Measurements from ENCODE around the gene SCUBE3.

Gene SCUBE3

DNA sequence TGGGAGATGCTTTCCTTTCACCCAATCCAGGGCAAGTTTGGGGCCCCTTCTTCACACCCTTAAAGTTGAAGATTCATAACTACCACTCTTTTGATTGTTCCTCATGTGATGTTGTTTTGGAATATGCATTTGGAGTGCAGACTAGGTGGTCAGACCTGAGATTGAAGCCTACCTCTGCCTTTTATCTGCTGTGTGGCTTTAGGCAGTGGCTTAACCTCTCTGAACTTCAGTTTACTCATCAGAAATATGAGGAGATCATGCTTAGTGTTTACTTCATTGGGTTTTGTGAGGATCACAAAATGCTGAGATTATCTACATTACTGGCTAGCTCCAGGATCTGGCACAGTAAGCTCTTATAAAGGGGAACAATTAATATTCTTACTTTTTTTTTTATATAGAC is 46.3 kb upstream of the SCUBE3 start:
- H3K4me3 ChIP-seq (ENCODE audit: control insufficient read depth, low read depth, low read length), result no peak overlapping the region
- no peak for DNase-seq (ENCODE audit: low read depth)
- TF ChIP-seq, protein P1, sequence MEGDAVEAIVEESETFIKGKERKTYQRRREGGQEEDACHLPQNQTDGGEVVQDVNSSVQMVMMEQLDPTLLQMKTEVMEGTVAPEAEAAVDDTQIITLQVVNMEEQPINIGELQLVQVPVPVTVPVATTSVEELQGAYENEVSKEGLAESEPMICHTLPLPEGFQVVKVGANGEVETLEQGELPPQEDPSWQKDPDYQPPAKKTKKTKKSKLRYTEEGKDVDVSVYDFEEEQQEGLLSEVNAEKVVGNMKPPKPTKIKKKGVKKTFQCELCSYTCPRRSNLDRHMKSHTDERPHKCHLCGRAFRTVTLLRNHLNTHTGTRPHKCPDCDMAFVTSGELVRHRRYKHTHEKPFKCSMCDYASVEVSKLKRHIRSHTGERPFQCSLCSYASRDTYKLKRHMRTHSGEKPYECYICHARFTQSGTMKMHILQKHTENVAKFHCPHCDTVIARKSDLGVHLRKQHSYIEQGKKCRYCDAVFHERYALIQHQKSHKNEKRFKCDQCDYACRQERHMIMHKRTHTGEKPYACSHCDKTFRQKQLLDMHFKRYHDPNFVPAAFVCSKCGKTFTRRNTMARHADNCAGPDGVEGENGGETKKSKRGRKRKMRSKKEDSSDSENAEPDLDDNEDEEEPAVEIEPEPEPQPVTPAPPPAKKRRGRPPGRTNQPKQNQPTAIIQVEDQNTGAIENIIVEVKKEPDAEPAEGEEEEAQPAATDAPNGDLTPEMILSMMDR (conservative IDR thresholded peaks at IDR 0.05; ENCODE audit: control insufficient read depth, insufficient read depth, low read depth, low read length), result no peak

DNA sequence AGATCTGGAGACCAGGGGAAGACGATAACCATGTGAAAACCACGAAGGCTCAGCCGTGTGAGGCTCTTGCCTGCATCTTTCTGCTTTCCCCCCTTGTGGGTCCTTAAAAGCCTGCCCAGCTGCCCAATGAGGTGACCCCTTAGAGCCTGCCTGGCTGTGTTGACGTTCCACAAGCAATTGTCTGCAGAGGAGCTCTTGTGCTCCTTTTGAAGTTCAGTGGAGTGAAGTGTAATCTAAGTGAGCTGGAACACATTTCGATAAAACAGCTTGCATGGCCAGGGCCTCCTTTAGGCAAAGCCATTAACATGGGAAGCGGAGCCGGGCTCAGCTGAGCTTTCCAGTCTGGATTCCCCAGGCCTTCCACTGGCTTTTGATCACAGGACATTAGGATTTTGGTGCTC is 45.3 kb upstream of the SCUBE3 start:
- H3K4me3 ChIP-seq (ENCODE audit: control insufficient read depth, low read depth, low read length), result no peak overlapping the region
- TF ChIP-seq, protein P1 (conservative IDR thresholded peaks at IDR 0.05; ENCODE audit: control insufficient read depth, insufficient read depth, low read depth, low read length), result no peak
- DNase-seq (ENCODE audit: low read depth), result no peak

DNA sequence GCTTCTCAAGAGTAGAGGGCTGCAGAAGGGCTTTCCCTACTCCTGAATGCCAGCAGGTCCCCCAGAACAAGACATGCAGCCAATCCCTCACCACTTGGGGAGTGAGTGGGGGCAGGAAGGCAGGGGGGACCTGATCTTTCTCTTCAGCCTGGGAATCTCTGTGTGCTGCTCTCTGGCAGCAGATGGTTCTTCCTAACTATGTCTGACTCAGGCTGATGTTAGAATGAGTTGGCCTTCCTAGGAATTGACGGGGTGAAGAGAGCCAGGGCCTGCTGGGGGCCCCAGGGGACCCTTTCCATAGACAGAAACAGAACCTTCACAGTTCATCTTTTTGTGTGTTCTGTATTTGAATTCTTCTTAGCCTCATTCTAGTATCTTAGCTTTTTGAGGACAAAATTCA is 43.6 kb upstream of the SCUBE3 start:
- peak; percentile 89 for DNase-seq (ENCODE audit: low read depth)
- TF ChIP-seq, protein P1 (conservative IDR thresholded peaks at IDR 0.05; ENCODE audit: control insufficient read depth, insufficient read depth, low read depth, low read length), result no peak
- no peak overlapping the region for H3K4me3 ChIP-seq (ENCODE audit: control insufficient read depth, low read depth, low read length)

DNA sequence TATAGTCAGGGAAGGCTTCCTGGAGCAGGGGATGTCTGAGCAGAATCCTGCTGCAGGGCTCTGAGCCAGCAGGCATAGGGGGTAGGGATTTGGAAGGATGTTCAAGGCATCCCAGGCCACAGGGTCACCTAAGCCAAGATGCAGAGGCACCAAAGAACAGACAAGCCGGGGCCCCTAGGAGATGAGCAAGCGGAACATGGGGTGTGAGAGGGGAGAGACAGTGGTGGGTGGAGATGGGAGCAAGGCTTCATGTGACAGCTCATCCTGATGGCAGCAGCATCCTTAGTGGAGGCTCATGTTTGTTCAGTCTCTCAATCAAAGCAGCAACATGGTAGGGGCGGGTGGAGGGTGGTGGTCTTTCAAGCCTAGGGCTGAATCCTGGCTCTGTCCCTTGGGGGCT is 42.9 kb upstream of the SCUBE3 start:
- H3K4me3 ChIP-seq (ENCODE audit: control insufficient read depth, low read depth, low read length), result no peak overlapping the region
- TF ChIP-seq, protein P1 (conservative IDR thresholded peaks at IDR 0.05; ENCODE audit: control insufficient read depth, insufficient read depth, low read depth, low read length), result no peak
- no peak for DNase-seq (ENCODE audit: low read depth)

DNA sequence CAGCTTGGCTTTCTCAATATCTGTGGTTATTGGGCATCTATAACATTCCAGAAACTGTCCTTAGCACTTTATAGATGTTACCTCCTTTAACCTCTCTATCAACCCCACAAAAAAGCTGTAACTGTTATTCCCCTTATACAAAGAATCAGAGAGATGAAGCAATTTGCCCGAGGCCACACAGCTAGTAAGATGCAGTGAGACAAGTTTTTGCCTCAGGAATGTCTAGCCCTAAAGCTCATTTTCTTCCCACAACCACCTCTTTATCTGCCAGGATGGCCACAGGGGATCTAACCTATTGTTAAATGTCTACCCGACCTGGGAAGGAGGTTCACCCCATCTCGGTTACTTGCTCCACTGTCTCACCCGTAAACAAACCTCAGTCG is 40.7 kb upstream of the SCUBE3 start:
- no peak for DNase-seq (ENCODE audit: low read depth)
- TF ChIP-seq, protein P1 (conservative IDR thresholded peaks at IDR 0.05; ENCODE audit: control insufficient read depth, insufficient read depth, low read depth, low read length), result no peak
- H3K4me3 ChIP-seq (ENCODE audit: control insufficient read depth, low read depth, low read length), result no peak overlapping the region

DNA sequence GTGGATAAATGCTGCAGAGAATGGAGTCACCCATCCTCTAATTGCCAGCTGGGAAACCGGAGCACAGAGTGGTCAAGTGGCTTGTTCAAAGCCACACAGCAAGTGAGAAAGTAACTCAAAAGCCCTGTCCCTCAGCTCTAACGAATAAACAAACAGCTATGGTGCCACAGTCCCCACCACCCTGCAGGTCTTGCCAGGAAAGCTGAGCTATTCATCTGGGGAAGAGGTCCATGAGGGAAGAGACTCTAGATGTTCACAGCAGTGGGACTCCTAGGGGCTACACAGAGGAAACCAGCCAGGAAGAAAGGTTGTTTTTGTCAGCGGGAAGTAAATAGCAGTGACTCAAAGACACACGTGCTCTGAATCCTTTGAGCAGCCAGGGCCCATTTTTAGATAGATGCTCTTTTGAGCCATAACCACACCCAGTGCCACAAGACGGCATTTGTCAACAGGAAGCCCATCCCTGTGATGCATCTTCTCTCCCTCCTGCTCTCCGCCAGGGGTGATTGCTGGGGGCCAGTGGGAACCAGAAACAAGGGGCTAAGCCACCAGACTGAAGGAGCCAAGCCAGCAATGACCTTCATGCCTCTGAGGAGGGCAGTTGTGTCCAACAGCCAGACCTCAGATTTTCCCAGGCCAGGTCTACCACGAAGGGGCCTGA is 40.2 kb upstream of the SCUBE3 start:
- no peak overlapping the region for H3K4me3 ChIP-seq (ENCODE audit: control insufficient read depth, low read depth, low read length)
- DNase-seq (ENCODE audit: low read depth), result peak; percentile 43
- TF ChIP-seq, protein P1 (conservative IDR thresholded peaks at IDR 0.05; ENCODE audit: control insufficient read depth, insufficient read depth, low read depth, low read length), result no peak

DNA sequence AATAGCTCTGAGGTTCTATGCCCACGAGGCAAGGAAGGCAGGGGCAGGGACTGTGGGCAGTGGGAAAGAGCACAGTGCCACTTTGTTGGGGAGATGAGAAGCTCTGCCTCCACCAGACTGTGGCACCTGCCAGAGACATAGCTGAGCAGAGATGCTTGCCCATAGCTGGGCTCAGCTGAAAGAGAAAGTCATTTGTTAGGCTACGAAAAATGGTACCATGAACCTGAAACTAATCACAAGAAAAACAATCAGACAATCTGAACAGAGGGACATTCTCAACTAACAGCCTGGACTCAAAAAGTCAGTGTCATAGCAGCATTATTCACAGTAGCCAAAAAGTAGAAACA is 39.7 kb upstream of the SCUBE3 start:
- no peak for DNase-seq (ENCODE audit: low read depth)
- no peak overlapping the region for H3K4me3 ChIP-seq (ENCODE audit: control insufficient read depth, low read depth, low read length)
- TF ChIP-seq, protein P1 (conservative IDR thresholded peaks at IDR 0.05; ENCODE audit: control insufficient read depth, insufficient read depth, low read depth, low read length), result no peak
